Activated T-cell treated with anti-CD3 and anti-CD28 coated beads, Interleukin-2, amount 50 U/mL, for 1 hour (primary cell): ENCODE measurements around the gene CITED2.

Experiments
- DNase-seq: peaks from one replicate; pipeline ENCODE4 v3.0.0-alpha.2; 2020

The CITED2 gene

DNA sequence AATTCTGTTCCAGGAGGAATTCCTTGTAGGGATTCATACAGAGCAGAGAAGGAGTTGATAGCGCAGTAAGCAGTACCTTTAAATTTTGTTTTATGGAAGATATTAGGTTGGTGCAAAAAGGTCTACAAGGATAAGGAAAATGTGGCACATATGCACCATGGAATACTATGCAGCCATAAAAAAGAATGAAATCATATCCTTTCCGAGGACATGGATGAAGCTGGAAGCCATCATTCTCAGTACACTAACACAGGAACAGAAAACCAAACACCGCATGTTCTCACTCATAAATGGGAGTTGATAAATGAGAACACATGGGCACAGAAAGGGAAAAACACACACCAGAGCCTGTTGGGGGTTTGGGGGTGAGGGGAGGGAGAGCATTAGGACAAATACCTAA, 45.2 kb downstream of the CITED2 start:
- no peak for DNase-seq

GRCh38 chr6:139327038-139327437, 47.4 kb downstream of the CITED2 start:
- DNase-seq, result no peak

DNA sequence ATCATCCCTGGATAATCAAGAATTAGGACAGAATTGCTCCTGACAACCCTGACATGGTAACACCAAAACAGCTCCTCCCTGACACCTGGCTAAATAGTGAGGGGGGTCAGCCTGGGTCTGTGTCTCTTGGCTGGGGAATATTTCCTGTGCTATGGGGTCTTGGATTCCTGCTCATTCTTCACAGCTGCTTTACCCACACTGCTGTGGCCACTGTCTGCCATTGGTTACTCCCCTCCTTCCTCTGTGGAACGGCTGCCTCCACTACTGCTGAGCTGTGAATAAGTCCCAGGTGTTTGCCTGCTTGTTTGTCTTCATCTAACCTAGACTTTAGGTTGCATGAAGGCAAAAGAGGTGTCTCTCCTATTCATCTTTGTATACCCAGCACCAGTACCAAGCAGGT, 48.8 kb downstream of the CITED2 start:
- DNase-seq, result no peak

GRCh38 chr6:139325125-139325524, 49.3 kb downstream of the CITED2 start:
- DNase-seq, result no peak

- DNase-seq, result no peak
These were observed 50.2 kb downstream of the CITED2 start for GRCh38 chr6:139324301-139324555.

- DNase-seq, result peak; percentile 78
These were observed 50.7 kb downstream of the CITED2 start for GRCh38 chr6:139323511-139324300.
